UCSD-AML1 (cell line): ENCODE data around the gene FAM234A.
A peak's percentile ranks its signal among the peaks of the same experiment; 100 is the strongest.
"Not testable (repeated sequence)": the region's sequence is repeated elsewhere in the genome, so short reads cannot be mapped to it uniquely, and the experiment has no call there.

Experiments
- DNase-seq: peaks from one replicate; lab custom pipeline; 2025; ENCODE audit not compliant: unreplicated experiment; lab: John Stamatoyannopoulos, UW

Gene FAM234A, protein sequence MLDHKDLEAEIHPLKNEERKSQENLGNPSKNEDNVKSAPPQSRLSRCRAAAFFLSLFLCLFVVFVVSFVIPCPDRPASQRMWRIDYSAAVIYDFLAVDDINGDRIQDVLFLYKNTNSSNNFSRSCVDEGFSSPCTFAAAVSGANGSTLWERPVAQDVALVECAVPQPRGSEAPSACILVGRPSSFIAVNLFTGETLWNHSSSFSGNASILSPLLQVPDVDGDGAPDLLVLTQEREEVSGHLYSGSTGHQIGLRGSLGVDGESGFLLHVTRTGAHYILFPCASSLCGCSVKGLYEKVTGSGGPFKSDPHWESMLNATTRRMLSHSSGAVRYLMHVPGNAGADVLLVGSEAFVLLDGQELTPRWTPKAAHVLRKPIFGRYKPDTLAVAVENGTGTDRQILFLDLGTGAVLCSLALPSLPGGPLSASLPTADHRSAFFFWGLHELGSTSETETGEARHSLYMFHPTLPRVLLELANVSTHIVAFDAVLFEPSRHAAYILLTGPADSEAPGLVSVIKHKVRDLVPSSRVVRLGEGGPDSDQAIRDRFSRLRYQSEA

DNA sequence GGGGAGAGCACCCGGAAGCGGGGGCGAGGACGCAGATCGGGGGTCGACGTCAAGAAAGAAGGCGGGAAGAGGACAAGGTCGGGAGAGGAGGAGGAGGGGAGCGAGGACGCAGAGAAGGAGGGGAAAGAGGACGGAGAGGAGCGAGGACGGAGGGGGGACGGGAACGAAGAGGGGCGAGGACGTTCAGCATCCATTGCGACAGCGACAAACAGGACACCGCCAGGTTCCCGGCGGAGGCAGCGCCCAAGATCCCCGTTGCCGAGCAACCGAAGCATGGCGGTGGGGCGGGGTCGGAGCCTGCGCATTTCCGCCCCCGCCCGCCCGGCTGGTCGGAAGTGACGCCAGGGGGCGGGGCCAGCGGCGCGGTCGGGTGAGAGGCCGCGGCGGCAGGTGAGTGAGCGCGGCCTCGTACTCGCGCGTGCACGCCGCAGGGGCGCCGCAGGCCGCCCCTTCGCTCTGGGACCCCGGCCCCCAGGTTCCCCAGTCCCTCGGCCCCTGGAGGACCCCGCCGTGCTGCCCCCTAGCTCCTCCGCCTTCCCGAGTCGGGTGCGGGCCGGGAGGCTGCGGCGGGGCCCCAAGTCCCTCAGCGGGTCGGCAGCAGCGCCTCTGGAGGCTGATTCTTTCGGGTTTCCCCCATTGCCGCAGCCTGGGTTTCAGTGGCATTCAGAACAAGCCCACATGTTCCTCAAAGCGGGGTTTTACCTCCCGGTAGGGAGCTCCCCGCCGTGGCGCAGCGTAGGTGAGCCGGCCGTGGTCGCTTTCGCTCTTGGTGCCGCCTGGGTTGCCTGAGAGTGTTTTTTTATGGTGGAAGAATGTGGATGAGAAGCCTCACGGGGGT lies at the start of gene FAM234A:
Gene FAM234A, plus strand, starts transcription at position 354 of the 838 bp plus-strand sequence. CDS start 19,593 bp downstream, outside the sequence.
- DNase-seq: peak; percentile 94

DNA sequence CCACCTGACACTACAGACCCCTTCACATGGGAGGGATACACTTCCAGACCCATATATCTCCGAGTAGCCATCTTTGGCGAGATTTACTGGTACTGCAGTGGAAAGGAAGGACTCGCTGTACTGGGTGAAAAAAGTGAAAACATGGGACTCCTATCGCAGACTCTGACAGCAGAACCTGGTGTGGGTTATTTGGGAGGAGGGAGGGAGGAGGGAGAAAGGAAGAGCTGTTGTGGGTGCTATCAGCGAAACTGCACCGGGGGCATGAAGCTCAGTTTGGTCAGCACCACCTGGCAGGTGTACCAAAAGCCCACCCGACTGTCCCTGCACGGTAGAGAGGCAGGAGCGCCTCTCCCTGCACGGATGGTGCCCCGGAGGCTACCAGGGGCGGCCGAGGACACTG lies 49.4 kb upstream of the FAM234A start:
- DNase-seq: no peak

DNA sequence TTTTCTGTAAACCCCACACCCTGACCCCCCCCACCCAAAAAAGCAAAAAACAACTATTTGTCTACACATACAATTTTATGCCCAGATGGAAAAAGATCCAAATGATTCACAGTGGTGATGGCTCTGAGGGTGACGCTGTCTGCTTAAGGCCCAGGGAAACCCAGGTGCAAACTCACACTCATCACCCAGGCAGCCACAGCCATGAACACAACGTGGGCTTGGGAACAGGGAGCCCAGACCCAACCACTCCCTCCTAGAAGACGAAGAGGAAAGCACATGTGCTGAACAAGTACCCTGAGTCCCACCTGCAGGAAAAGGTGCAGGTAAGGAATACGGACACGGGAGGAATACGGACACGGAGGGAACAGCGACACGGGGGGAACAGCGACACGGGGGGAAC lies 48.9 kb upstream of the FAM234A start:
- no peak for DNase-seq

DNA sequence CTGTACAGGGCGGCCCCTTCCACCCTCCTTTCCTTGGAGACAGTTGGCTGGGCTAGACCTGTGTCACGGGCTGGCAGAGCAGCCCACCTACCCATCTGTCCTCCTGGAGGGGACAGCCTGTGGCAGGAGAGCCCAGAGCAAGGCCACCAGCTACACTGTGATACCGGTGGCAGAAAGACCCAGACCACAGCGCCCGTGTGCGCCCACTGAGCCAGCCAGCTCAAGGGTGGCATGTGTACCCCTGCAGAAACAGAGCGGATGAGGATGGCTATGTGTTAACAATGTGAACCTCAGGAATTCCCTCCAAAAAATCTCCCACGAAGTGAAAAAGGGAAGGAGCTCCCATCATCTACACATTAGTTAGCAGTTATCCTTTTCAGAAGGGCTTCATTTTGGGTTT lies 47.3 kb upstream of the FAM234A start:
- DNase-seq: no peak

DNA sequence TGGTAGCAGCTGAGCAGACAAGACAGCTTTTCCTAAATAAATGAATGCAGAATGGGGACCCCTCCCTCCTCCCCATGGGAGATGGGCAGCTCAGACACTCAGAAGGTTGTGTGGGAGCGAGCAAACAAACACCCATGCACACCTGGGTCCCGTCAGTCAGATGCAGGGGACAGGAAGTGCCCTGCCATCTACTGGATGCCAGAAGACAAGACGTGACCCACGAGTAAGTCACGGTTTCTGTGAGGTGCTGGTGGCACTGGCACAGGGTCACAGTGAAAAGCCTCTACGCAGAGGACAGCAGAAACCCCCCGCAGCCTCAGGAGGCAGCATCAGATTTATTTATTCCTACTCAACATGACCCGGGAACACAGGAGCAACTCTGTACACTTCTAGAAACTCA lies 45.9 kb upstream of the FAM234A start:
- DNase-seq: no peak

DNA sequence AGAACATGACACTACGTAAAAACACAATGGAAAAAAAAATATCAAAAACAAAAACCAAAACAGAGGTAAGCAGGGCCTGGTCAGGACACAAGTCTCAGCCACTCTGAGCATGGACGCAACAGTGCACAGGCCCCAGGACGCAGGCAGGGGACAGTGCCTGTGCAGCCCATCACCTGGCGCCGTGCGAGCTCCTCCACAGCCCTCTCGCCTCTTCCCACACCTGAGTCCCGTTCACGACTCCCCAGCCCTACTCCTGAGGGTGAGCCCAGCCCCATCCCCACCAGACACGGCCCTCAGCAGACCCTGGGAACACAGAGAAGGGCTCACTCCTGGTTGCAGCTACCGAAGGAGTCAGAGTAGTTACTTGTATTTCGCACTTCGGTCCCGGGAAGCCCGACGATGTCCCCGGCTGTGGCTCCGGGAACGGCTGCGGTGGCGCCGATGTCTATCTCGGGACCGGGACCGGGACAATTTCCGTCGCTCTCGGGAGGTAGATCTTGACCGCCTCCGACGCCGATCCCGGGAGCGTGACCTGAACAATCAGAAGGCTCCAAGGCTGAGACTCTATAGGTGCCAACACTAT lies 44.9 kb upstream of the FAM234A start:
- no peak for DNase-seq

DNA sequence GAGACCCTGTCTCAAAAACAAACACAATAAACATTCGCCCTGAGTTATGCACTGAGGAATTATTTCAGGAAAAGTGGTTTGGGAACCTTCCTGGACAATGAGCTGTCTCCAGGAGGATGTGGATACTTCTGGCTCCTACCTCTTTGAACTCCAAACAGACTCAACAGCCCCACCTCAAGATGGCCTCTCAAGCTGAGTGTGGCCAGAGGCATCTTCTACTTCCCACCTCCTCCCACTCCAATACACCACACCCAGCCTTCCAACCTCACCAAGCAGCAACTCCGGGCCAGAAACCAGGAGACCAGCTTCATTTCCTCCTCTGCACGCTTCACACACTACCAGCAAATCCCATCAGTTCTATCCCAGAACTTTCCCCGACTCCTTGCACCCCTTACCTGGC lies 42.8 kb upstream of the FAM234A start:
- DNase-seq: no peak

DNA sequence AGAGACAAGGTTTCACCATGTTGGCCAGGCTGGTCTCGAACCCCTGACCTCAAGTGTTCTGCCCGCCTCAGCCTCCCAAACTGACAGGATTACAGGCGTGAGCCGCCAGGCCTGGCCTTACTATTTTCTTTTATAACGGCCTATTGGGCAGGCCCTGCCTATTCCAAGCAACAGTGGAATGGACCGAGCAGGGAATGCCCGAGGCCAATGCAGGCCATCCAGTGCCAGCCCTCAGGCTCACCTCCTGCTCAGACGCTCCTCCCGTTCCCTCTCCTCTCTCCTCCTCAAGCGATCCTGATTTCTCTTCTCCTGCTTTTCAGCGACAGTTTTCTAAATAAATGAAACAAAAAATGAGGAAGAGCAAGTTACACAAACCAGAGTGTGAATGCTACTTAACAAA lies 41.9 kb upstream of the FAM234A start:
- DNase-seq: no peak

DNA sequence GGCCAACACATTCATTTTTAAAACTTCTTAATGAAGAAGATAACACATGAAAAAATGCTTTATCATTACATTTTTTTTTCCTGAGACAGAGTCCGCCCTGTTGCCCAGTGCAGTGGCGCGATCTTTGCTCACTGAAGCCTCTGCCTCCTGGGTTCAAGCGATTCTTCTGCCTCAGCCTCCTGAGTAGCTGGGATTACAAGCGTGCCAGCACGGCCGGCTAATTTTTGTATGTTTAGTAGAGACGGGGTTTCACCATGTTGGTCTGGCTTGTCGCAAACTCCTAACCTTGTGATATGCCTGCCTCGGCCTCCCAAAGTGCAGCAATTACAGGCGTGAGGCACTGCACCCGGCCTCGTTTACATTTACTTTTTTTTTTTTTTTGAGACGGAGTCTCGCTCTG lies 41.2 kb upstream of the FAM234A start:
- no peak for DNase-seq

DNA sequence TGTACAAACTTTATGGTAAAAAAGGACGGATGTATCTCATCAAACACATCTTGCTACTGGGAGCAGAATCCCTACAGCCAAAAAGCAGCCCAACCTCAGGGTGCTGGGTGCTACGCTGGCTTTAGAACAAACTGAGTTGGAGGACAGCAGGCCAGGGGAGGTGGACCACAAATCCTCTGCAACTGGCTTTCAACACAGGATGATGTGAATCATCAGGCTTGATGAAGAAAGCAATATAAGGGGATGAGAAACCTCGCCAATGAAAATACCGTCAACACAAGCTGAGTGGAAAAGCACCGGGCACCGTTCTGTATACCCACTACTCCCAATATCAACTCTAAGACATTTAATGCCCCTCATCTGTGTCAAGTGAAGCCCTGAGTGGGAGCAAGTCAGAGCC lies 40.1 kb upstream of the FAM234A start:
- DNase-seq: no peak

DNA sequence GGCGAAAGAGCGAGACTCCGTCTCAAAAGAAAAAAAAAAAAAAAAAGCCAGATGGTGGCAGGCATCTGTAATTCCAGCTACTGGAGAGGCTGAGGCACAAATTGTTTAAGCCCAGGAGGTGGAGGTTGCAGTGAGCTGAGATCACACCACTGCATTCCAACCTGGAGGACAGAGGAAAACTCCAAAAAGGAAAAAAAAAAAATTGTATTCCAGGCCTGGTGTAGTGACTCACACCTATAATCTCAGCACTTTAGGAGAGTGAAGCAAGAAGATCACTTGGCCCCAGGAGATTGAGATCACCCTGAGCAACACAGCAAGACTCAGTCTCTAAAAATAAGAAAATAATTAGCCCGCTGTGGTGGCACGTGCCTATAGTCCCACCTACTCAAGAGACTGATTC lies 34.2 kb upstream of the FAM234A start:
- no peak for DNase-seq

DNA sequence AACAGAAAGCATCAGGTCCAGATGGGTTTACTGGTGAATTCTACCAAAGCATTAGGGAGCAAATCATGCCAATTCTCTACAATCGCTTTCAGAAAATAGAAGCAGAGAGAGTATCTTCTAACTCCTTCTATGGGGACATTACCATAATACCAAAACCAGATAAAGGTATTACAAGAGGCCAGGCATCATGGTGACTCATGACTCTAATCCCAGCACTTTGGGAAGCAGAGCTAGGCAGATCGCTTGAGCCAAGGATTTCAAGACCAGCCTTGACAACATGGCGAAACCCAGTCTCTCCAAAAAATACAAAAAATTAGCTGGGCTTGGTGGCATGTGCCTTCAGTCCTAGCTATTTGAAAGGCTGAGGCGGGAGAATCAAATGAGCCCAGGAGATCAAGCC lies 31.4 kb upstream of the FAM234A start:
- DNase-seq: no peak

DNA sequence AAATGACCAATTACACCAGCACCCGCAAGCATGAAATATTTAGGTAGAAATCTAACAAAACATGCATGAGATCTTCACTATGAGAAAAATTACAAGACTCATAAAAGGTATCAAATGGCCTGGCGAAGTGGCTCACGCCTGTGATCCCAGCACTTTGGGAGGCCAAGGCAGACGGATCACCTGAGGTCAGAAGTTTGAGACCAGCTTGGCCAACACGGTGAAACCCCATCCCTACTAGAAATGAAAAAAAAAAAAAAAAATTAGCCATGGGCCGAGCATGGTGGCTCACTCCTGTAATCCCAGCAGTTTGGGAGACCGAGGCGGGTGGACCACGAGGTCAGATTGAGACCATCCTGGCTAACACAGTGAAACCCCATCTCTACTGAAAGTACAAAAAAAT lies 30.6 kb upstream of the FAM234A start:
- DNase-seq: not testable (repeated sequence)

DNA sequence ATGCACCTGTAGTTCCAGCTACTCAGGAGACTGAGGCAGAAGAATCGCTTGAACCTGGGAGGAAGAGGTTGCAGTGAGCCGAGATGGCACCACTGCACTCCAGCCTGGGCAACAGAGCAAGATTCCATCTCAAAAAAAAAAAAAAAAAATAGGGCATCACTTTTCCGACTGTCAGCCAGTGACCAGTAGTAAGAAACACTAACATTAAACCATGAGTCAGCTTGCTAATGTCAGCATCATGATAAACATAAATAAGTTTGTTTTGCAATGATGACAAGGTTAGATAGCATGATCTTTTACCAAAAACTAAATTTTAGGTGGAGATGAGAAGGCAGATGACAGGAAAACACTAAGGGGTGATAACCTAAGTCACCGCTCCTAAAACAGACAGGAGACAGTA lies 25.3 kb upstream of the FAM234A start:
- DNase-seq: not testable (repeated sequence)

DNA sequence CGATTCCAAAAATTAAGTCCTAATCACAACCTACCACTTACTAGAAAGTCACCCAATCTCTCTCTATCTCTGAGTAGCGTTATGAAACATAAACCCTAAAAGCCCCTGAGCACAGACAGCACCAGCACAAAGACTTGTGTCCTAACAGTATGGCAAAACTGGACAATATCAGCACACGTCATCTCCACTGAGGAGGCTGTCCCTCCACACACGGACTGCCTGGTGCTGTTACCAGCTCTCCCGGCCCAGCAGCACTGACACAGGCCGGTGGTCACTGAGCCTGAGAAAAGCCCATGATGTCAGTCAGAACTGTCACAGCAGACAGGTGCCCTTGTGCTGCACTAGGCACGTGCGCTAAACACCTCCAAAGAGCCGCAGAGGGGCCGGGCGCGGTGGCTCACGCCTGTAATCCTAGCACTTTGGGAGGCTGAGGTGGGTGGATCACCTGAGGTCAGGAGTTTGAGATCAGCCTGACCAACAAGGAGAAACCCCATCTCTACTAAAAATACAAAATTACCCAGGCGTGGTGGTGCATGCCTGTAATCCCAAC lies 22.9 kb upstream of the FAM234A start:
- DNase-seq: not testable (repeated sequence)

DNA sequence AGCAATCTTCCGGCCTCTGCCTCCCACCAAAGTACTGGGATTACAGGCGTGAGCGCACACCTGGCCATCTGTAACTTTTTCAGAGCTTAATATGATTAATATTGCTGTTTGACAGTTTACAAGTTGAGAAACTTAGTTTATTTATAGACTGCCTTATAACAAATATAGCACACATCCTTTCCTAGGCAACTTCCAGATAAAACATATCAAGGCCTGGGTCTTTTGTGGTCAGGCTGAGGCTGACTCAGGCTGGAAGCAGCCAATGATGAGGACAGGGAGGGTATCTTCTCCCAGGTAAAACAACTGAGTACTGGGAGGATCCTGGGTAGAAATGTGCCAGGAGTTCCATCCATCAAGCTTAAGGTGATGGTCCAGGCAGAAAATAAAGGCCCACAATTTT lies 21.6 kb upstream of the FAM234A start:
- DNase-seq: no peak

DNA sequence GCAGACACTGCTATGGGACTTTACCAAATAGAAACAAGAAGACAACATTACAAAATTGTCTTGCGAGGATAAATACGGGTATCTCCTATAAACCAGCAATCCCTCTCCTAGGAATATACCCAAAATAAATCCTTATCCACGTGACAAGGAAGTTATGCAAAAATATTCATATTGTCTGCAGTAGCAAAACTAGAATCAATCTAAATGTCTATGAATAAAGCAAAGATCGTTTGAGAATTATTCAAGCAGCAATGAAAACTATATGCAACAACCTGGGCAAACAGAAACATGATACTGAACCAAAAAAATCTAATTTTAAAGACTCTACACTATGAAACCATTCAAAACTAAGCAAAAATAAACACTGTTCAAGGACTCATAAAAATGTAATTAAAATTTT lies 14.6 kb upstream of the FAM234A start:
- no peak for DNase-seq

DNA sequence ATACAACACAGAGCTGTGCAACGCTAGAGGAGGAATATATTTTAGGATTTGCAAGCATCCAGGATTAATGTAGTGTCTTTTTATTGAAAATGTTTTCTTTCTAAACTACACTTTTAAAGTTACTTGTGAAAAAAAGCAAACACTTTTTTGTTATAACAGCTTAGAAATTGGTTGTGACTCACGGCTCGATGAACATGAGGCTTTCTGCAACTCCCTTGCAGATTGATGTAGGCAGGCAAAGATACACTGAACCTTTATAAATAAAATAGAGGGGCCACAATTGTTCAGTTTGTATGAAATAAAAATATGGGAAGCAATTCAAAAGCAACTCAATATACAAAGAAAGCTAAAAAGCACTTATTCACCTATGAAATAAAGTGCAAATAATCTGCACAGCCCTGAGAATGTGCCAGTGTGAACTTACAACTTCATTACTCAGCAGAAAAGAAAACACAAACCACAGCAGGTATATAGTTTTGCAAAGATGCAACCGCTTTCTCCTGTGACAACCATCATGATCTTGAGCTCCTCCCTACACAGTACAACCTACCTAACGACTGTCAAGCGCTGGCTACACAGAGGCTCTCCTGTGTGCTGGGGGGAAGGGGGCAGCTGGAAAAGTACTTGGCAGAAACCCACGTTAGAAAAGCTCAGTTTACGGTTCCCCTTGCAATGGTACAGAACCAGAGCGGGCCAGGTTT lies 6.3 kb upstream of the FAM234A start:
- no peak for DNase-seq

DNA sequence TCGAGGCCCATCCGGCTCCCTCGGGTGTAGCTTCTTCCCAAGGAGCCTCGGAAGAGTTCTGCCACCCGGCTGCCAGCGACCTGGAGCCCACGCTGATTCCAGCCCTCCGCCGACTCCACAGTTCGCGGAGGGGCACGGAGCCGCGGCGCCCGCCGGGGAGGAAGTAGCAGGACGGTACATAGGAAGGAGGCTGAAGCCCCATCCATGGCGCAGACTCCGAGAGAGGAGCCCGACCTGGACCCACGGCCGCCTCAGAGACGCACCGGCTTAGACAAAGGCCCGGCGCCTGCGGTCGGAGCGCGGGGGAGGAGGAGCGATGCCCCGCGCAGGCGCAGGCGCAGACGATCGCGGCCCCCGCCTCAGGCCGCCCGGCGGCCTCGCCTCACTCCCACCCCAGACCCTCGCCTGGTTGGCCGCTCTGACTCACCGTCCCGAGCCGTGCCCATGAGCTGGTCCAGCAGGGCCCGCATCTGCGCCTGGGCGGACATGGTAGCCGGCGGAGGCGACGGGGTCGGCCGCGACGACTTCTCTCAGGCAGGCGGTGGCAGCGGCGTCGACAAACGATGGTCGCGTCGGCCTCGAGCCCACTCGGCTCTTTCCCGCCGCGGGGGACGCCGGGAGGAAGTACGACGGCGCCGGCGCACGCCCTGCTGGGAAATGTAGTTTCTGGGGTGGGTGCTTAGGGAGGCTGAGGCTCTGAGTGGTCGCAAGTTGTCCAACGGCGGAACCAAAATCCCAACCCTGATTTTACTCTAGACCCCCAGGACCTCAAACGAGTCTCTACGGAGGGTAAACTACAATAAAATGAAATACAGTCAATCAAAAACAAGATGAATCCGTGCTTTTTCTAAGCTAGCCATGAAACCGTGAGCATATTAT lies 5.5 kb upstream of the FAM234A start, which contains the start of gene LUC7L:
Gene LUC7L, minus strand, starts transcription at position 598 of the 879 bp plus-strand sequence. Its CDS starts 110 bp downstream, at position 488.
- DNase-seq: peak; percentile 90
